Activated T-cell treated with anti-CD3 and anti-CD28 coated beads for 1 hour (primary cell): ENCODE data around the gene HJV.
A peak's percentile ranks its signal among the peaks of the same experiment; 100 is the strongest.

Source experiments
- DNase-seq: peaks from one replicate; pipeline ENCODE4 v3.0.0-alpha.2; 2020; ENCODE audit warnings: low read depth

Gene HJV

GRCh38 chr1:146021050-146021445 lies 487 bp downstream of the HJV start:
- no peak for DNase-seq

- DNase-seq, result no peak
These were observed 1.2 kb downstream of the HJV start for GRCh38 chr1:146020058-146021049.

DNA sequence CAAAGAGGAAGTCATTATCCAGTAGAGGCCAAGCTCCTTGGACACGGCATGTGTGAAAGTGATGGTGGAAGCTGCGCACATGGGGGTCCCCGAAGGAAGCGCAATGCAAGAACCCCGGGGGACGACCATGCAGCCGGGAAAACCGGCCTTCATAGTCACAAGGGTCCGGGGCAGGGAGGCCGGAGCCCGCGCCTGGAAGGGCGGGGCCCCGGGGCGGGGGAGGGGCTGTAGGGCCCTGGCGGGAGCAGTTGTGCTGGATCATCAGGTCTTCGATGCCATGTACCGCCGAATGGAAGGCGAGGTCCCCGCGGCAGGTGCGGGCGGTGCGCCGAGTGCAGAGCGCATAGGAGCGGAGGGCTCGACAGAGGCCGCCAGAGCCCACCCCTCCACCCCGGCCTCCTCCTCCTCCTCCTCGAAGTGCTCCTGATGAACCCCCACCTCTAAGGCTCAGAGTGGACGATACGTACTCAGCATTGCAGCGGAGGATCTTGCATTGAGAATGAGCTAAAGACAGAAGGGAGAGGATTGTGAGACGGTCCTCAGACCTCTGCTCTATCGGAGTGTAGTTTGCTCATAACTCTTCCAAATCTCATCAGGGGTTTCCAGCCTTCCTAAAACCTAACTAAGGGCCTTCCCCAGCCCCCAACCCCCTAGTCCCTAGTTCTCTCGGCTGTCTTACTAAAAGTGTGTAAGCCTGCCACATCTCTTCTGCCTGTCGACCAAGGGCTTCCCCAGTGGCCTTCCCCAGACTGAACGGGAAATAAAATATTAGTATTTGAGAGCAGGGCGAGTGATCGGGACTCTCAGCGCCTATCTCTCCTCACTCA lies 2.1 kb downstream of the HJV start:
- no peak for DNase-seq

- no peak for DNase-seq
These were observed 4.6 kb downstream of the HJV start for GRCh38 chr1:146016891-146017290.

DNA sequence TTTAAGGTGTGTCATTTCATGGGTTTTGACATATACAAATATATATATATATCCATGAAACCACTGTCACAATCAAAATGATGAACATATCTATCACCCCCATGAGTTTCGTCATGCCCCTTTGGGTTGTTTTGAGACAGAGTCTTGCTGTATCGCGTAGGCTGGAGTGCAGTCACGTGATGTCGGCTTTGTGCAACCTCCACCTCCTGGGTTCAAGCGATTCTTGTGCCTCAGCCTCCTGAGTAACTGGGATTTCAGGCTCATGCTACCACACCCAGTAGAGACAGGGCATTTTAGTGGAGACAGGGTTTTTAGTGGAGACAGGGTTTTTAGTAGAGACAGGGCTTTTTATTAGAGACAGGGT lies 8.0 kb downstream of the HJV start:
- no peak for DNase-seq

DNA sequence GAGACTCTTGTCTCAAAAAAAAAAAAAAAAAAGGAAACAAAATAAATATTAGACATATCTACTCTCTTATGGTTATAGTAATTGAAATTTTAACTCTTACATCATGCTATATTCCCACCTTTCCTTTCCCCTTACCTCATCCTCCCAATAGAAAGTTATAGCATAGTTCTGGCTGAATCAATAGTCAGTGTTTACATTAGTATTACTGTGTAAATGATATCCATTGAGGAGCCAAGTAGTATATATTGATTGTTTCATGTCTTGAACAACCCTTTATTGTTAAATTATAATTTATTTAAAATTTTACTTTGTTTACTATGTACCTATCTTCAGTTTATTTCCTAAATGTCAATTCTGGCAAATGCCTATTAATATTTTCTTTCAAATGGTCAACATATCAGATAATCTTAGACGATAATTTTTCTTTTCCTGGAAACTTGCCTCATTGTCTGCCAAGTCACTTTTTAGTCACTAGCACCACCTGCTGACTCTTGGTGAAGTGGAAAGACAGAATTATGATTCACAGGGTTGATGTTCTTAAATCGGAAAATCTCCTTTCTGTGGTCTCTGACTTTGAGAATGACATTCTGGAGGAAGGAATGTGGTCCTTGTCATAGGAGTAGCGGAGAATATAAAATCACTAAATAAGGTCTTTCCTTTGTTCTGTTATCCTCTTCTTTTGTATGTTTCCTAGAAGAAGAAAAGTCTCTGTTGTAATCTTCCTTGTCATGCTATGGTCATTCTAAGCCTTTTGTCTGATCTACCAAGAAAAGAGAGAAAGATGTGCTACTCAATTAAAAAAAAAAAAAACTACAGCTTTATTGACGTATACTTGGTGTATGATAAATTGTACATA lies 8.6 kb downstream of the HJV start:
- DNase-seq, result peak; percentile 39

DNA sequence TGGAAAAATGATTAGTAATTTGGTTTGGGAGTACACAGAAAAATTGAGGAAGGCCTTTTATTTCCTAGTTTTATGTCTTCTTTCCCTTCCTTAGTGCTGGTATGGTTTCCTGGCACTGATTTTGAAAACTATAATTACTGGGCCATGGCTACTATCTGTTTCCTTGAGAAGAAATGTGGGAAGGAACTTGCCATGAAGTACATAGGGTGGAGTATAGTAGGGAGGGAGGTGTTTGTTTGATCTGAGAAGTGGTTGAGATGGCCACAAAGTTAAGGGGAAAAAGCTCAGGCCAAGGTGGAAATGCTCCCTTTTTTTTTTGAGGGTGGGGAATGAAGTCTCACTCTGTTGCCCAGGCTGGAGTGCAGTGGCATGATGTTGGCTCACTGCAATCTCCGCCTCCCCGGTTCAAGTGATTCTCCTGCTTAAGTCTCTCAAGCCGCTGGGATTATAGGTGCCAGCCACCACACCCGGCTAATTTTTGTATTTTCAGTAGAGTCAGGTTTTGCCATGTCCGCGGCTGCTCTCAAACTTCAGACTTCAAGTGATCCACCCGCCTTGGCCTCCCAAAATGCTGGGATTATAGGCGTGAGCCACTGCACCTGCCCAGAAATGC lies 11.3 kb downstream of the HJV start:
- DNase-seq, result no peak

- no peak for DNase-seq
These were observed 13.9 kb downstream of the HJV start for GRCh38 chr1:146007489-146008133.

GRCh38 chr1:146001709-146002108 lies 19.8 kb downstream of the HJV start:
- no peak for DNase-seq

- DNase-seq, result no peak
These were observed 22.1 kb downstream of the HJV start for GRCh38 chr1:145999321-146000024.

GRCh38 chr1:145997718-145998023 lies 23.9 kb downstream of the HJV start:
- DNase-seq, result no peak

GRCh38 chr1:145997016-145997717 lies 24.4 kb downstream of the HJV start:
- peak; percentile 36 for DNase-seq

DNA sequence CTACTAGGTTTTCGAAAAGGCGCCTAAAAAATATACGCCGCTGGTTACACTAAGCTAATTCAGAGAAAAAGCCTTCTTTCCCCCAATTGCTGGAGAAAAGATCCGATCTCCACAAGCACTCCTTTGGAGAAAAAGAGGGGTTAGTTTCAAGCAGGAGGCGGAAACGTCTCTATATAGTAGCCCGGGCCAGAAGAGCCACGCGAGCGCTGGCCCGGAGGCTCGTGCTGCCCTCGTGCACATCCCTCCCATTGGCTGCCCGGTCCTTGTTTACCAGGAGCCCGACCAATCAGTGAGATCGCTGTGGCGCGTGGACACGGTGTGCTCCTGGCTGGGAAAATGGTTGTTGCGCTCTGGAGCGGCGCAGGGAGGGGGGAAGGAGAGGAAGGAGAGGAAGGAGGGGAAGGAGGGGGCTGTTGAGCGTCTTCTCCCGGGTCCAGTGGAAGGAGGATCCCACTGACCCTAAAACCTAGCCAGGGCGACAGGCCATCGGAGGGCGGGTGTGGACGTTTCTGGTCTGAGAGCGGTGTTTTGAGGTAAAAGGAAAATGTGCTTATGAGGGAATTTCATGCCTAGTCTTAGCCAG lies 25.0 kb downstream of the HJV start, which contains the start of gene TXNIP:
Gene TXNIP (minus strand): TSS at position 147 of the 583 bp plus-strand sequence. CDS start 313 bp downstream, outside the sequence.
- peak; percentile 86 for DNase-seq

DNA sequence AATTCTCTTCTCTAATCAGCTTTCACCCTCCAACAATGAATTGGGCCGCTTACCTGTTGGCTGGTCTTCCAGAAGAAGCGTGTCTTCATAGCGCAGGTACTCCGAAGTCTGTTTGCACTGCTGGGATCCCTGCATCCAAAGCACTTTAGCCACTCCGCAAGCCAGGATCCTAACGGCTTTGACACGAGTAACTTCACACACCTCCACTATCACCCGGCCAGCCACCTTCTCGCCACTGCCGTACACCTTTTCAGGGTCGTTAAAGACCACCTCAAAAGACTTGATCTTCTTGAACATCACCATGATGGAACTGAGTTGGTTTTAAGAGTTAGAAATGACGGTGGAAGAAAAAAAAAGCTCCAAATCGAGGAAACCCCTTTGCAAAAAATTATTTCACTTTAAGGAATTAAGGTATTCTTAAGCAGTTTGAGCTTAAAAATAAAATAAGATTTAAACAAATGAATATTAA lies 25.5 kb downstream of the HJV start:
- no peak for DNase-seq

GRCh38 chr1:145995148-145995881 lies 26.2 kb downstream of the HJV start:
- no peak for DNase-seq

- DNase-seq, result no peak
These were observed 27.0 kb downstream of the HJV start for GRCh38 chr1:145994391-145995120.

DNA sequence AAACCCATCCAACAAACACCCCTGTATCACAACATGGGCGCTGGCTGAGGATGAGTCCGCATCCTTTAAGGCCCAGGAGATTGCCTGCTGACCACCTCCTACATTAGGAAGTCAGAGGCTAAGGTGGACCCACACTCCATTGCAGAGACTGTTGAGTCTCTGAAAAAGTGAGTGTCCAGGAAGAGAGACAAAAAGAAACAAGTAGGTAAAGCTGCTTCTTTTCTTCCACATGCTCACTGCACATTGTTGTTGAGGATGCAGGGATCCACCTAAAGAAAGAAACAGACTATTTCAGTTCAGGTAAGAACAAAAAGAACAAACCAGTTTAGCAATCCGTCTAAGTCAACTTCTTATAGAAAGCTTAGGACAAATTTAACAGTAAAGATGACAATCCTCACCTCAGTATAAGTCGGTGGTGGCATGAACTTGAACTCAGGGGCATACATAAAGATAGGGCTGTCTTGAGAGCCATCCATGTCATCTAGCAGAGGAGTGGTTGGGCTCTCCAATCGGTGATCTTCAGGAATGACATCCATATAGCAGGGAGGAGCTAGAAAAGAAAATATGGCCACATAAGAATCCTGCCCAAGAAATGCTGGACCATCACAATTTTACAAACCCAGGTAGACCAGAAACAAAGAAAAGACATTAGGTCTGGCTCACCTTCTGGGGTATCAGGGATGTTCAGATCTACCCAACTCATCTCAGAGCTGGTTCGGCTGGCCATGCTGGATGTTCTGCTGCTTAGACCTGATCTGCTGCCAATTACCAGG lies 27.7 kb downstream of the HJV start:
- DNase-seq, result no peak
